ENCODE results near the gene TTLL11.

TTLL11 gene

DNA sequence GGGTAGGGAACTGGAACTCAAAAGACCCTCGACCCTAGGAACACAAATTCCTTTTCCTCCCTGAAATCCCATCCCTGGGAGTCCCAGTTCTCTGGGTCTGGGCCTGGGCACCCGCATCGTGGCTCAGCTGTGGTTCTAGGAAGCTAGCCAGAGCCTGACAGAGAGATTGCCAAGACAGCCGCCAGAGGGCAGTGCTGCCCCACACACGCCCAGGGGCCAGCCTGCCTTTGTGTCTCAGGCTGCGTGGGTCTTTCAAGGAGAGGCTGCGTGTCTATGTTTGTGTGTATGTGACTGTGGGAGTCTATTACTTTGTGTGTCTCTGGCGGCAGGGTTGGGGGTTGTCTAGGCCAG is 32.0 kb upstream of the TTLL11 start:
- TF ChIP-seq NFIC (IDR thresholded peaks at IDR 0.05) = peak; percentile 32; the same call in 1 of the 2 replicates
- TF ChIP-seq RAD21 (IDR thresholded peaks at IDR 0.05; ENCODE audit: low read depth) = peak; percentile 99
- TF ChIP-seq EGR1 (IDR thresholded peaks at IDR 0.05) = no peak
- TF ChIP-seq, protein P1, sequence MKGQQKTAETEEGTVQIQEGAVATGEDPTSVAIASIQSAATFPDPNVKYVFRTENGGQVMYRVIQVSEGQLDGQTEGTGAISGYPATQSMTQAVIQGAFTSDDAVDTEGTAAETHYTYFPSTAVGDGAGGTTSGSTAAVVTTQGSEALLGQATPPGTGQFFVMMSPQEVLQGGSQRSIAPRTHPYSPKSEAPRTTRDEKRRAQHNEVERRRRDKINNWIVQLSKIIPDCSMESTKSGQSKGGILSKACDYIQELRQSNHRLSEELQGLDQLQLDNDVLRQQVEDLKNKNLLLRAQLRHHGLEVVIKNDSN (IDR thresholded peaks at IDR 0.05) = no peak
- TF ChIP-seq, protein P2, sequence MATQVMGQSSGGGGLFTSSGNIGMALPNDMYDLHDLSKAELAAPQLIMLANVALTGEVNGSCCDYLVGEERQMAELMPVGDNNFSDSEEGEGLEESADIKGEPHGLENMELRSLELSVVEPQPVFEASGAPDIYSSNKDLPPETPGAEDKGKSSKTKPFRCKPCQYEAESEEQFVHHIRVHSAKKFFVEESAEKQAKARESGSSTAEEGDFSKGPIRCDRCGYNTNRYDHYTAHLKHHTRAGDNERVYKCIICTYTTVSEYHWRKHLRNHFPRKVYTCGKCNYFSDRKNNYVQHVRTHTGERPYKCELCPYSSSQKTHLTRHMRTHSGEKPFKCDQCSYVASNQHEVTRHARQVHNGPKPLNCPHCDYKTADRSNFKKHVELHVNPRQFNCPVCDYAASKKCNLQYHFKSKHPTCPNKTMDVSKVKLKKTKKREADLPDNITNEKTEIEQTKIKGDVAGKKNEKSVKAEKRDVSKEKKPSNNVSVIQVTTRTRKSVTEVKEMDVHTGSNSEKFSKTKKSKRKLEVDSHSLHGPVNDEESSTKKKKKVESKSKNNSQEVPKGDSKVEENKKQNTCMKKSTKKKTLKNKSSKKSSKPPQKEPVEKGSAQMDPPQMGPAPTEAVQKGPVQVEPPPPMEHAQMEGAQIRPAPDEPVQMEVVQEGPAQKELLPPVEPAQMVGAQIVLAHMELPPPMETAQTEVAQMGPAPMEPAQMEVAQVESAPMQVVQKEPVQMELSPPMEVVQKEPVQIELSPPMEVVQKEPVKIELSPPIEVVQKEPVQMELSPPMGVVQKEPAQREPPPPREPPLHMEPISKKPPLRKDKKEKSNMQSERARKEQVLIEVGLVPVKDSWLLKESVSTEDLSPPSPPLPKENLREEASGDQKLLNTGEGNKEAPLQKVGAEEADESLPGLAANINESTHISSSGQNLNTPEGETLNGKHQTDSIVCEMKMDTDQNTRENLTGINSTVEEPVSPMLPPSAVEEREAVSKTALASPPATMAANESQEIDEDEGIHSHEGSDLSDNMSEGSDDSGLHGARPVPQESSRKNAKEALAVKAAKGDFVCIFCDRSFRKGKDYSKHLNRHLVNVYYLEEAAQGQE (IDR thresholded peaks at IDR 0.05; ENCODE audit: low read depth) = no peak
- TF ChIP-seq CEBPB (IDR thresholded peaks at IDR 0.05) = no peak
- TF ChIP-seq, protein P3, sequence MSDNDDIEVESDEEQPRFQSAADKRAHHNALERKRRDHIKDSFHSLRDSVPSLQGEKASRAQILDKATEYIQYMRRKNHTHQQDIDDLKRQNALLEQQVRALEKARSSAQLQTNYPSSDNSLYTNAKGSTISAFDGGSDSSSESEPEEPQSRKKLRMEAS (IDR thresholded peaks at IDR 0.05) = peak; percentile 19; the same call in 1 of the 2 replicates

DNA sequence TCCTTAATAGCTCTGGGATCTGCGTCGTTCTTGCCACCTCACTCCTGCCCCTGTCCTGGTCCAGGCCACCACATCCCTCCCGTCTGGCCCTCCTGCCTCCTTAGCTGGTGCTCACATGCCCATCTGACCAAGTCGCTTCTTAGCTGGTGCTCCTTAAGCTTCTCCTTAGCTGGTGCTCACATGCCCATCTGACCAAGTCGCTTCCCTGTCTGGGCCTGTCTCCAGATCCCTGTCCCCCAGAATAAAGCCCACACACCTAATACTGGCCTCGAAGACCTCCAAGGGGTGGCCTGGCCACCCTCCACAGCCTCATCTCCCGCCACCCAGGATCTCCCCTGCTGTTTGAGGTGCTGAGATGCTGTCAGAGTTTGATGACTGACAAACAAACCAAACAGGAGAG is 31.4 kb upstream of the TTLL11 start:
- TF ChIP-seq EP300 (IDR thresholded peaks at IDR 0.05; ENCODE audit: borderline replicate concordance) = no peak
- TF ChIP-seq RAD21 (IDR thresholded peaks at IDR 0.05; ENCODE audit: low read depth) = no peak
- no peak for TF ChIP-seq NFIC (IDR thresholded peaks at IDR 0.05)
- TF ChIP-seq, protein P2 (IDR thresholded peaks at IDR 0.05; ENCODE audit: low read depth) = no peak
- no peak for TF ChIP-seq CREB1 (IDR thresholded peaks at IDR 0.05; ENCODE audit: low read depth)
- no peak for TF ChIP-seq TCF12 (IDR thresholded peaks at IDR 0.05; ENCODE audit: low read depth)
- TF ChIP-seq EGR1 (IDR thresholded peaks at IDR 0.05) = no peak
- TF ChIP-seq, protein P3 (IDR thresholded peaks at IDR 0.05) = no peak

DNA sequence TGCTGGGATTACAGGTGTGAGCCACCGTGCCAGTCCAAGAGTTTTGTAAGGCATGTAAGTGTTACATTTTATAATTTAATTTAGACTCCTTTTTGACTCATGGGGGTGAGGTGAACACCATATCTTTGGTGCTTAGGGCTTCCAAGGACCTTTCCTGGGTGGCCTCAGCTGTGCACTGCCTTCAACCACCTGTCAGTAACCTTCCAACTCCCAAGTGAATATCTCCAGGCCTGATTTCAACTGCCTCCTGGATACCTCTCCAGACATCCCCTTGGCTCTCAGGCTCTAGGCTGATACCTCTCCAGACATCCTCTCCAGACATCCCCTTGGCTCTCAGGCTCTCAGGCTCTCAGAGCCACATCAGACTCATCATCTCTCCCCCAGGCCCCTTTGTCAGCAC is 30.9 kb upstream of the TTLL11 start:
- no peak for TF ChIP-seq CREB1 (IDR thresholded peaks at IDR 0.05; ENCODE audit: low read depth)
- no peak for TF ChIP-seq TEAD4 (IDR thresholded peaks at IDR 0.05)
- TF ChIP-seq, protein P2 (IDR thresholded peaks at IDR 0.05; ENCODE audit: low read depth) = no peak
- no peak for TF ChIP-seq TAF1 (IDR thresholded peaks at IDR 0.05; ENCODE audit: low read depth)
- no peak for TF ChIP-seq RAD21 (IDR thresholded peaks at IDR 0.05; ENCODE audit: low read depth)
- TF ChIP-seq FOXM1 (IDR thresholded peaks at IDR 0.05; ENCODE audit: borderline replicate concordance, low read depth) = no peak
- TF ChIP-seq YY1 (IDR thresholded peaks at IDR 0.05; ENCODE audit: low read depth) = no peak
- TF ChIP-seq, protein P1 (IDR thresholded peaks at IDR 0.05) = no peak
- no peak for TF ChIP-seq NFIC (IDR thresholded peaks at IDR 0.05)
- TF ChIP-seq ZBTB7A (IDR thresholded peaks at IDR 0.05; ENCODE audit: low read depth) = no peak
- TF ChIP-seq TCF12 (IDR thresholded peaks at IDR 0.05; ENCODE audit: low read depth) = no peak
- no peak for TF ChIP-seq EGR1 (IDR thresholded peaks at IDR 0.05)
- TF ChIP-seq EP300 (IDR thresholded peaks at IDR 0.05; ENCODE audit: borderline replicate concordance) = no peak
- TF ChIP-seq, protein P3 (IDR thresholded peaks at IDR 0.05) = no peak
- TF ChIP-seq CEBPB (IDR thresholded peaks at IDR 0.05) = no peak

DNA sequence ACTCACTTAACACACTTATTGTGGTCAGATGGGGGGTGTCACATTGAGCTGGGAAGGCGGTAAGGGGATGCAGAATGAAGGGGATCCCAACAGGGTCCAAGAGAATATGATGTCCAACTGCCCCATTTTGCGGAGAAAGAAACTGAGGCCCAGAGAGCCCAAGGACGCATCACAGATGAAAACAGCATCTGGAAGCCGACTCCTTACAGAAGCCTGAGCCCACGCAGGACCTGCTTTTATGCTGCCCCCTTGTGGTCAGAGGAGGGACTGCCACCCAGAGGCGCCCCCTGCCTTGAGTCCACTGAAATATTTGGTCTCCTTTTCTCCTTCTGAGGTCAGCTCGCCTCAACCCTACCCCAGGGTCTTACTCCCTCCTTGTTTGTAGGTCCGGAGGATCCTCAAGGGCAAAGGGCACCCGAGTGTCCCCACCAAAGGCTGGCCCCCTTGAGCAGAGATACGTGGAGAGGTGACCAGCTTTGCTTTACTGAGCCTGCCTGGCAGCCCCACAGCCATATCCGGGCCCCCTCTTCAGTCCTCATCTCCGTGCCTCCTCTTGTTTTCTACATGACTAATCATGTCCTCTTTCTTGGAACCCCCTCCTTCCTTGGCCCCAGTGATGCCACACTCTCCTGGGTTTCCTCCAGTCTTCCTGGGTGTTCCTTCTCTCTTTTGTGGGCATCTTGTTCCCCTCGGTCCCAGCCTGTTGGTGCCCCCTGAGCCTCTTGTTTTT is 30.0 kb upstream of the TTLL11 start:
- peak; percentile 97 for TF ChIP-seq RAD21 (IDR thresholded peaks at IDR 0.05; ENCODE audit: low read depth)
- no peak for TF ChIP-seq TAF1 (IDR thresholded peaks at IDR 0.05; ENCODE audit: low read depth)

DNA sequence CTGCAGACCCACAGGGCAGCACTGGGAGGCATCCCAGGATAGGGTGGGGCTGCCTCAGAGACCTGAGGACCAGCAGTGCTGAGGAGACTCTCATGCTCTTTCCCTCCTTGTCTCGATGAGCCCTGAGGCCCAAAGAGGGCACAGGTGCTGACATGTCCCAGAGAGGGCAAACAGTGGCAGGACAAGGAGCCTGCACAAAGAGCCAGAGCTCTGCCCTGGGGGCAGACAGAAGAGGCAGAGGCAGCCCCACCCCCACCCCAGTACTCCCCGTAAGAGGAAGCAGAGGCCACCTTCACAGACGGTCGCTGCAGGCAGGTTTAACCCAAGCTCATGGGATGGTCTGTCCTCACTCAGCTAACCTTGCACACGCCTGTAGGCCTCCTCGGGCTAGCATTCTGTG is 29.4 kb upstream of the TTLL11 start:
- no peak for TF ChIP-seq RAD21 (IDR thresholded peaks at IDR 0.05; ENCODE audit: low read depth)
- TF ChIP-seq, protein P3 (IDR thresholded peaks at IDR 0.05) = no peak
- TF ChIP-seq, protein P1 (IDR thresholded peaks at IDR 0.05) = no peak
- TF ChIP-seq TAF1 (IDR thresholded peaks at IDR 0.05; ENCODE audit: low read depth) = no peak
- no peak for TF ChIP-seq ZBTB7A (IDR thresholded peaks at IDR 0.05; ENCODE audit: low read depth)
- no peak for TF ChIP-seq CEBPB (IDR thresholded peaks at IDR 0.05)
- TF ChIP-seq EGR1 (IDR thresholded peaks at IDR 0.05) = no peak
- no peak for TF ChIP-seq YY1 (IDR thresholded peaks at IDR 0.05; ENCODE audit: low read depth)
- TF ChIP-seq TEAD4 (IDR thresholded peaks at IDR 0.05) = no peak
- TF ChIP-seq CREB1 (IDR thresholded peaks at IDR 0.05; ENCODE audit: low read depth) = no peak
- TF ChIP-seq TCF12 (IDR thresholded peaks at IDR 0.05; ENCODE audit: low read depth) = no peak
- TF ChIP-seq, protein P2 (IDR thresholded peaks at IDR 0.05; ENCODE audit: low read depth) = no peak

Data from Ishikawa (cell line).